Measurements from ENCODE around the gene NT5DC2.

NT5DC2 gene

DNA sequence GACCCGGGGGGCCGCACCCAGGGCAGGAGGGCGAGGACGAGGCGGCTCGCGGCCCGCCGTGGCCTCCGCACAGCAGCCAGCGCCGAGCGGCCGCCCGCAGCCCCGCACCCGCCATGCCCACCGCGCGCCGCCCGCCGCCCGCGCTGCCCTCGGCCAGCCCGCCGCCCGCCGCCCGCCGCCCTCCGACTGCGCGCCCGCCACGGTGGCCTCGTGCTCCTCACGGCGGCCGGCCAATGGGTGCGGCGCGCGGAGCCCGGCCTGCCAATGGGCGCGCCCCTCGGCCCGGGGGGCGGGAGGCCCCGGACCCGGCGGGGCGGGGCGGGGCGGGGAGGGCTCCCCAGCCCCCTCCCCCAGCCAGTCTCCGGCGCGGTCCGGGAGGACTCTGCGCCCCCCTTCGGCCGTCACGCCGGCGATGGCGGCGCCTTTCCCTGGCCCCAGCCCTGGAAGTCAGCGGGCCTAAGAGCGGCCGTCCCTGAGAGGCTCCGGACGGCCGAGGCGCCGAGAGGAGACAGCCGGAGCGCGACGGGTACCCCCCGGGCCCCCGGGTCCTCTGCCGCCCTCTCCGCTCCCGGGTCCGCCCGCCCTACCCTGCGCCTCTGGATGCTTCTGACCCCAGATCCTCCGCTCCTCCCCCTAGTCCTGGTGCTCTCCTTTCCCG, at the start of gene NT5DC2:
TSS of gene NT5DC2 (minus strand) at position 235 of the 658 bp plus-strand sequence. CDS start at position 115, 120 bp downstream.
- no peak for DNase-seq

DNA sequence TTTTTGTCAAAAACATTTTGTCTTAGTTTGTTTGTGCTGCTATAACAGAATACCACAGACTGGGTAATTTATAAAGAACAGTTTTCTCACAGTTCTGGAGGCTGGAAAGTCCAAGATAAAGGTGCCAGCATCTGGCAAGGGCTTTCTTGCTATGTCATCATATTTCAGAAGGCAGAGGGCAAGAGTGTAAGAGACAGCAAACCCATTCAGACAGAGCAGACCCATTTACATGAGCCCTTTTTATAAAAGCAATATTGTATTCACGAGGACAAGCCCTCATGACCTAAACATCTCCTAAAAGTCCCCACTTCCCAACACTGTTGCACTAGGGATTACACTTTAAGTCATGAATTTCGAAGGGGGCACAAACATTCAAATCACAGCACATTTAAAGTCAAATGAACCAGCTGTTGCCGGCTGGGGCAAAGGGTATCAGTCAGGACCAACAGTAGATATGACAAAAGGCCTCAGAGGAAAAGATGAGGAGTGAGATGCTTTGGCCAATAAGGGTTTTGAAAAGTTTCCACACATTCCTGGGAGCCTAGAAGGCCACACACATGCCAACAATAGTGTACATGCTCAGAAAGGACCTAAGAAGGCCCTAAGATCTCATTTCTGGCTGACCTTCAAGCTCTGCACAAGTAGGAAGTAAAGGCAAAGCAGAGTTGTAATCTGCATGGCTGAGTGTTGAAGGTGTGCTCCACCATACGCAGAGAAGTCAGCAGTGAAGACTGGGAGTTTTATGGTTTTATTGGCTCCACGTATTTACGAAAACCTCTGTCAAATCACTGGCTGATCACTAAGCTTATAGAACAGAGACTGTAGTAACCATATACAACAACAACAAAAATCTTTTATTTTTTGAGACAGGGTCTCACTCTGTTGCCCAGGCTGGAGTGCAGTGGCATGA, 40.7 kb upstream of the NT5DC2 start:
- DNase-seq, result no peak

DNA sequence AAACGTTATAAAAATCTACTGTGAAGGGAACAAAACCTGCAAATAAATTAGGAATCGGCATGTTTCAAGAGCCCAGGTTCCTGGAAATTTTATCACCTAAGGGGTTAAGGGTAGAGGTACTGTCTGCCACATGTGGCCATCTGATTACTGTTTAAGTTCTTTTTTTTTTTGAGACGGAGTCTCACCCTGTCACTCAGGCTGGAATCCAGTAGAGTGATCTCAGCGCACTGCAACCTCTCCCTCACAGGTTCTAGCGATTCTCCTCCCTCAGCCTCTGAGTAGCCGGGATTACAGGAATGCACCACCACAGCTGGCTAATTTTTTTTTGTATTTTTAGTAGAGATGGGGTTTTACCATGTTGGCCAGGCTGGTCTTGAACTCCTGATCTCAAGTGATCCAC, 38.6 kb upstream of the NT5DC2 start:
- no peak for DNase-seq

DNA sequence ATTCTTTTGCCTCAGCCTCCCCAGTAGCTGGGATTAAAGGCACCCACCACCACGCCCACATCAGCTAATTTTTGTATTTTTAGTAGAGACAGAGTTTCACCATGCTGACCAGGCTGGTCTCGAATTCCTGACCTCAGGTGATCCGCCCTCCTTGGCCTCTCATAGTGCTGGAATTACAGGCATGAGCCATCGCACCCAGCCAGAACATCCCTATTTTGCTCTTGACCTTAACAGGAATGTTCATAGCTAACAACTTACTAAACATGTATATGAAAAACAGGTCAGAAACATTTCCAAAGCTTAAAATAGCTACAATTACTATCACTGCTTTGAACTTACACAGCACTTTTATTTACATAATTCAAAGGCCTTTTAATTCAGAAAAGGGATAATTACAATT, 36.4 kb upstream of the NT5DC2 start:
- no peak for DNase-seq

DNA sequence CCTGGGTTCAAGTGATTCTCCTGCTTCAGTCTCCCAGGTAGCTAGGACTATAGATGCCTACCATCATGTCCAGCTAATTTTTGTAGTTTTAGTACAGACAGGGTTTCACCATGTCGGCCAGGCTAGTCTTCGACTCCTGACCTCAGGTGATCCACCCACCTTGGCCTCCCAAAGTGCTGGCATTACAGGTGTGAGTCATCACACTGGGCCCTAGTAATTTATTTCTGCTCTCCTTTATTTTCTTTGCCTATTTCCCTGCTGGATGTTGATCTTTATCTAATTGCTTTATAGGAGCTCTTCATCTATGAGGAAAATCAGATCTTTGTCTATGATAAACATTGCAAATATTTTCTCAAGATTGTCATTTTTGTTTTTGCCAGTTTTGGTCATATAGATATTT, 34.4 kb upstream of the NT5DC2 start:
- no peak for DNase-seq

DNA sequence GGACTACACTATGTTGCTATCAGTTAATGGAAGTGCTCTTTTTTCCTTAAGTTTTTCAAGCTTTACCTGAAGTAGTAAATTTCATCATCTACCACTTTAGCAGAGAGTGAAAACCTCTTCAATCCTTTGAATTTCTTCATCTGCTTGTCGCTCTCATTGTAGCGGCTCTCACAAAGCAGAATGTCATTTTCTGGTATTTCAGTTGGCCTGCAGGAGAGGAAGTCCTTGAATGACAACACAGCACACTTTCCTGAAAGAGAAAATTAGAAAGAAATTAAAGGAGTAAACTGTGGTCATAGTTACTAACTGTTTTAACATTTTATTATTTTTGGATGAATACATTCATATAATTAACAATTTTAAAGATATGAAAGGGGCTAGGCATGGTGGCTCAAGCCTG, 30.3 kb upstream of the NT5DC2 start:
- DNase-seq, result no peak

DNA sequence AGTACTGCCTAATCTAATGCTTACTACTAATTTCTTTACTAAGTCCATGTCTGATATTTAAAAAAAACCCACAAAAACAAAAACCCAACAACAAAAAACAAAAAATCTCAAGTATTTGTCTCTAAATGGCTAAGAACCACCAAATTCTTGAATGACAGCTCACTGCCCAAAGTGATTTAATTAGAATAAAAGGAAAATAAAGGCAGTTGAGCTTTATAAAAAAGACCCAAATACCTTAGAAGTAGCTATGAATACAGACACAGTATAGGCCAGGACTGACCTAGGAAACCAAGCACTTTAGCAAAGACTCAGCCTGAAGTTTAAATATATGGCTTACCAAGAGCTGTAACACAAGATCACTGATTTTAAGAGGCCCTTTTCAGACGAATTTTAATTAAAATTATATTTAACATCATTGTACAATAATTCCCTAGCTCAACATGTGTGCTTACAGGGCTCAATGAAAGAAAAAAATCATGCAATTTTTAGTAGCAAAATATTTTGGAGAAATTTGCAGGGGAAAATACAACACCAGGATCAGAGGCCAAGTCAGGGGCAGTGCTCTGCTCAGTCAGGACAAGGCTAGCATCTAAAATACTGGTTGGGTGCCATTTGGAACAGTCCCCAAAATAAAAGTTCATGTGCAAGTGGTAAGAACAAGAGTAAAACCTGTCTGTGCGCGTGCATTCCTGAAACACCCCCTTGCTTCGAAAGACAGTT, 27.5 kb upstream of the NT5DC2 start:
- no peak for DNase-seq

DNA sequence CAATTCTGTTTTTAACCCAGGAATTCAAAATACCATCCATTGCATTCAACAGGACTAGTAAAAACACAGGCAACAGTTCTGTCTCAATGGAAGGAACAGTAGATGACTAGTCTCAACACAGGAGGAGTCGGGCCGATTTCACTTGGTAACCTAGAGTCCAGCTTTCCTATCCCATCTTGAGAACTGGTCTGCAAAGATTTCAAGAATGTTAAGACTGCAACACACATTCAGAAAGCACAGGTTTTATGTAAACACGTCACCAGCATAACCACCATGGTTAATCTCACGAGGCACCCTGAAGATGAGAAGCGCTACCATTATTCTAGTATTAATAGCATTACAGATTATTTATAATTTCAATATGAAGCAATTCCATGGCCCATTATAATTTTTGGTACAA, 24.8 kb upstream of the NT5DC2 start:
- DNase-seq, result no peak

DNA sequence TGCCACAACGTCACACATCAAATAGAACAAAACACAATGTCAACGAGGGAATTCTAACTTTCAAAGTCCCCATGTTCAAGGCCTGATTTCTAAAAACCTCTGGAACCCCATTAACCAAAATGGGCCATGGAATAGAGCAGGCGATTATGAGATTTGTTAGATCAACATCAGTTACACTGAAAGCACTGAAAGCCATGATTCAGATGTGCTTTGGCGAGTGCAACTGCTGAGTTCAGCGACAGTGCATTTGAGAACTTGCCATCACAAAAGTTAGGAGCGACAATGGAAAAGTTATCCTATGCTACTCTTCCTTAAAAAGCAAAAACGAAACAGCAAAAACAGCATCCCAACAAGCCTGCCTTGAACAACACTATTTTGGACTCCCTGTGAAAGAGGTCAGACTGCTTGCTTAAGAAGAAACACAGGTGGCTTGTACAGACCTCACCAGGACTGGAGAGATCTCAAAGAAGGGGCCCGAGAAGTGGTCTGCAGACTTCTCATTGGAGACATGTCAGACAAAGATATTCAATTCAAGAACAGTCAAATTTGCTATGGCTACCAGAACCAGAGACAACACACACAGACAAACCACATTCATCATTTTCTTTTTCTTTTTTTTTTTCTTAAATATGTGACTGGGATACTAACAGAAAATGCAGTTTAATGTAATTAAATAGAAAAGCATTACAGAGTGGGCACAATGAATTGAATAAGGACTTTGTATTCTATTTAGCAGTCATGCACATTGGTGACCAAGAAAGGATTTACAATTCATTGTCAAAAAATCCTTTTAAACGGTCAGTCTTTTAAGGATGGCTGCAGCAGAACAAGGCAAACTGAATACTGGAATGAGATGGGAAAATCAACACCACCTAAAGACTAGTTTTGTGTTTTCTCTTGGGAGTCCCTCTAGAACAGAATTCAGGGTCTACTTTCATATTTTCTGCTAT, 23.6 kb upstream of the NT5DC2 start:
- DNase-seq, result no peak

DNA sequence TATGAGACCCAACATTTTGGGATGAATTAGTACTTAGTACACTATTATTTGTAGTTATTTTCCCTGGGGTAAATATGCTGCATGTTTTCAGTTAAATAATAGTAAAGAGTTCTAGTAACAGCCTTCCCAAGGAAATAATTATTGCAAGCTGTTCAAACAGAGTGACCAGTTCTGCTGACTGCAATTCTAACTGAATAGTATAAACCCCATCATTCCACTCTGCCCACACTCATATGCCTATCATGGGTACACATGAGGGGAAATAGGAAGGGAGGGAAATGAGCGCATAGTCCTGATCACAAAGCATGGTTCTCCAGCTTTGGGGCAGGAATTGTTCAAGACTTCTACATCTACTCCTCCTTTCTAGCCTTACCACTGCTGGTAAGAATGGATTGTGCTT, 21.4 kb upstream of the NT5DC2 start:
- DNase-seq, result no peak

DNA sequence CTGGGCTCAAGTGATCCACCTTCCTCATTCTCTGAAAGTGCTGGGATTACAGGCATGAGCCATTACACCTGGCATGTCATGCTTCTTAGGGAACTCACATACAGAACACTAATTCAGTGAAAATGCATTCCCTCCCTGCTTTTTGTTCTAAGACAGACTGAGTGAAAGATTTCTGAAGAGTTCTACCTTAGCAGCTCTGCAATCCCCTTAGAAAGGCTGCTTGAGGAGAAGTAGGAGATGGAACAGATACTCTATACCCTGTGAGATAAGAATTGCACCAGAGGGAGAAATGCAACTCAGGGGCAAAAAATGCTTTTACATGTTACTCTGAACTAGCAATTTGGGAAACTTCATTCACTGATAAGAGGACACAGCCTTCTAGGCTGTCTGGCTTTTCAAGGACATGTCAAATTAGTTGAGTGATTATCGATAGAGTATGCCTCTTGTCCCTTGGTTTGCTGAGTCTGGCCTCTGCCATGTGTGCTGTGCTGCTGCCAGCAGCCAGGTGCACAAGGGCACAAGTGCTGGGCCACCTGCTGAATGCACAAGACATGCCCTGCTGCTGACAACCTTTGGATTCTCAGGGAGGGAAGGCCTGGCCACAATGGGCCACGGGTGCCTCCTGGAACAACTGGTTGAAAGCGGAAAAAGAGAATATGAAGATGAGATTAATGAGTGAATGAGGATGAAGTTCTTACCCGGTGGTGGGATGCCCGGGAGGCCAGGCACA, 20.5 kb upstream of the NT5DC2 start:
- DNase-seq, result no peak

DNA sequence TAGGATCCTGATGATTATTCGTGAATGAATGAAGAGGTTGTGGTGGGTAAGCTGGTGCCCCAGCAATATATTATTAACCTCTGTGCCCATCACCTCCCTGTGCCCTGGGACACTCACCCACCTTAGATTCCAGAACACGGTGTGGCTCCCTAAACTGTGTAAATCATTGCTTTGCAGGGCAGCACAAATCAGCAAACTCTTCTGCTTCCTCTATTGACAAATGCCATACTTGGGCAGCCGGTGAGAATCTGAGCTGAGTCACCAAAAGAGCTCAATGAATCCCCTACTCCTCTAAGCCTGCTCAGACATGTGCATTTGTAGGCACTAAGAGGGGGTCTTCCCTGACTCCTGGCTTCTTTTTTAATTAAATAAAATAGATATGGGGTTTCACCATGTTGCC, 18.4 kb upstream of the NT5DC2 start:
- no peak for DNase-seq

DNA sequence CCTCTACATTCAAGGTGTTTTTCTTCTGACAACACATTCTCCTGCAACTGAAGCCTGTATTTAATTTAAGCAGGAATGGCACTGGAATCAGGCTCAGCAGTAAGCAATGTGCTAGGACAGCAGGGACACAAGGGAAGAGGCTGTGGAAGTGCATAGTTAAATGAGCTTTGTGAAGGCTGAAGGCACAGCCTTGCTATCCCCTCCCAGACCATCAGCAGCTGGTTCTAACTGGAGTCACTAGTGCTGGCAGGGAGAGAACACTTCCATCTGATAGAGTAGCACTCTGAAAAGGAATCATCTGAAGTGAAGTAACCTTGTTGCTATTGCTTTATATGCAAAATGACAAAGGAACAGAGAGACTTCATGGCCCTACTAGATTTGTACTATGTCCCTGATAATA, 17.5 kb upstream of the NT5DC2 start:
- DNase-seq, result no peak

DNA sequence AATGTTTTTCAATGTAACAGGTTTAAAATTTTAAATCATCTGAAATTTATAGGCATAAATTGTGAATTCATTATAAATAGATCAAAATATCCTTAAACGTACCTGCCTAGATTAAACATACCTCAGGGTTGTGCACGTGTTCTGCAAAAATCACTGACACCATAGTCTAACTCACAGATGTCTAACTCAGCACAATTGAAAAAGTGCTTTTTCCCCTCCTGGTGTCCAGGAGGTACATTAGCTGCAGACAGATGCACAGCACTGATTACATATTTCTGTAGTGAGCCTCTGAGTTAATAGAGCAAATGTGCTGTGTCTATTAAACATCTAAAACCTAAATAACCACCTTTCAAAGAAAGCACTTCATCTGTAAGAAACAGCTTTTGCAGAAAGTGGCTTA, 13.5 kb upstream of the NT5DC2 start:
- DNase-seq, result no peak

DNA sequence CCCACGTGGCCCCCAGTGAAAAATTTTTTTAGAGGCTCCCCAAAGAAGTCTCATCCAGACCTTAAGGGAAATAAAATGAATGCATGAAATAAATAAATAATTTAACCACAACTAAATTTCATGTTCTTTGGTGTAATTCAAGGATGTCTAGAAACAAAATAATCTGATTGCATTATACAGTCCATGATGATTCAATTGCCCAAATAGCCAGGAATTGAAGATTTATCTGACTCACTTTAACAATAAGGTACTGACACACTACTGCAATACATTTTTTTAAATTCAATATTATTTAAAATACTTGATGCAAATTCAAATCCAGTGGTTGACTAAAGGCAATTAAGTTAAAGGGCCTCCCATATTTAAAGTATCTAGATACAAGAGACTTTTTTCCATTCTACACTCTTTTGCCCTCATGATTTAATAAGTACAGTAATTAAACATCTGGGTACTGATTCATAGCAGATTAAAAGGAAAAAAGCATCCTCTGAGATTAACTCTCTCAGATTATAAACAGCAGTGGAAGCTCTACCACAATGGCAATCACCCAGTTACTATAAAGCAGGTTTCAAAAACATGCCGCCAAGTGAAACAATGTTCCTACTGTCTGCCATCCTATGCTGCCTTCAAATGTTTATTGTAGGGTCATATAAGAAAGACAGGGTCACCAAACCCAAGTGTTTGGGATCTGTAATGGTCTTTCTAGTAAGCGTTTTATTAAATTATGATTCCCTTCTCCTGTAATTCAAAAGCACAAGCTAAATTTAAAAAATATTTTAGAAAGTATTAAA, 12.6 kb upstream of the NT5DC2 start:
- DNase-seq, result no peak

DNA sequence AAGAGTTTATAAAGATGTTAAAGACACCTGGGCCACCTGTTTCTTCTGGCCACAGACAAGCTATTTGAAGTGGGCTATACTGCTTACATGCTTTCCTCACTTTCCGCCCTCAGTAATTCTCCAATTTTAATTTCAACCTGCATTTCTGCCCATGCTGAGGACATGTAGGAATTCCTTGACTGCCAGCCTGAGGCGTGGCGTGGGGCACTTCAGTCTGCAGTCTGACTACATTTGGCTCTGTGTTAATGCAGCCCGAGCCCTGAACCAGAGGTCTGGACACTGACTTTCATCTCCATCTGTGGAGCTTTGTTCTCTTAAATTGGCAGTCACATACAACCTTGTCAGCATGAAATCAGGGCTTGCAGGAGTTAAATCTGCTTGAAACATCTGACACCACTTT, 11.3 kb upstream of the NT5DC2 start:
- no peak for DNase-seq

DNA sequence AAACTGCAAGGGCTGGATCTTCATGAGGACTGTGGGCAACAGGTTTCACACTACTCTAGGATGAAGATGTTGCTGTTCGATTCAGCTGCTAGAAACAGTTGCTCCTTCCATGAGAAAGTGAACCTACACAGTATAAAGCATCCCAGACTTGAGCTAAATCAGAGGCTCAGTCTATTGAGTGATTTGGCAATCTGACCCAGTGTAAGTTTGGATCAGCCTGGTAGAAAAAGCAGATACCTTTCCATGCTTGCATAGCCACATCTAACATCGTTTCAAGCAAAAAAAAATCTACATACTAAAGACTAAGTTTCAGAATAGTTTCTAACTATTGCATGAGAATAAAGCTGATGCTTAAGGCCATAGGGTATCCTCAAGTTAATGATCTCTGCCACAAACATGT, 7.4 kb upstream of the NT5DC2 start:
- no peak for DNase-seq

DNA sequence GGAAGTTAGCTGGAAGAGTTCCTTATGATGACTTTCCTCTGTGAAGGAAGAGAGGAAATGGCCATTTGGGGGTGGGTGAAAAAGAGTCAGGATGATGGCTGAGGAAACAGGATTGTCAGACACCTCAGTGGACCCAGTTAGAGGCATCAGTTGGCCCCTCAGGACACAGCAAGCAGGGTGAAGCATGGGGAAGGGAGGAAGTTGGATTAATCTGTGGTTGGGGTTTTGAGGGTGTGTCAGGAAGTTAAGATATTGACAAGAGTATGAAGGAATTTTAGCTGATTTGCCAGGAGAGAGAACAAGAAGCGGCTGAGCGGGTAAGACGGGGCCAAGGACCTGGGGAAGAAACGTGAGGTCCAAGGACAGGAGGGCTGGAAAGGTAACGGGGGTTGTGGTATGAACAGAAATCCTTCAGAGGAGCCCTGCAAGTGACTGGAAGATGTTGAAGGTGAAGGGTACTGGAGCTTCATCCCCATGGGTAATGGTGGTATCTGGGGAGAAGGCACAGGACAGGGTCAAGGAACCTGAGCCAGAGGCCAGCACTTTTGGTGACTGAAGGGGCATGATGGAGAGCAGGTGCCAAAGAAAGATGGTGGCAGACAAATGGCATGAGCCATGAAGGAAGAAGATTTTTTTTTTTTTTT, 5.5 kb upstream of the NT5DC2 start:
- DNase-seq, result no peak

DNA sequence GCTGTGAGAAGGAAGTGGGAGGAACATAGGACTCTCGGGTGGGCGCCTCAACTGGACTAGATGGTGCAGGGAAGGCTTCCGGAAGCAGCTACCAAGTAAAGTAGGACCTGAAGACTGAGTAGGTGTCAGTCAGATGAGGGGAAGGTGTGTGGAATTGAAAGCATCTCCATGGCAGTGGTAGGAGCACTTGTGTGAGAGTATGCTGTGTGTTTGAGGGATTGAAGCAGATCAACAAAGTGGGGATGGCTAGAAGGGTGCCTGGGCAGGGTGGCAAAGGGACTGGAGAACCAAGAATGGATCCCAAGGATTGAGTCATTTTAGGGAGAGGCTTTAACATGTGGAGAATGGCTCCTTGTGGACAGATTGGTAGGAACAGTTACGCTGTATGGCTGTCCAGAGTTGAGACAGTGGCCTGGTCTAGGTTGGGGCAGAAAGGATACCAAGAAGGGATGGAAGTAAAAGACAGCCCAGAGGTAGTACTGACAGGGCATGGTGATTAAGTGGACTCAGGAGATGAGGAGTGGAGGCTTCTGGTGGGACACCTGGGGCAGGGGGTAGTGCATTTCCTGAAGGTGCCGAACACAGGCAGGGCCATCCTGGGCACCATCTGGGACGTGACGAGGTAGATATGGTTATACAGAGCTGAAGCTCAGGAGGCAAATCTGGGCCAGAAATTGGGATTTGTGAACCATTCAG, 4.2 kb upstream of the NT5DC2 start:
- DNase-seq, result no peak

DNA sequence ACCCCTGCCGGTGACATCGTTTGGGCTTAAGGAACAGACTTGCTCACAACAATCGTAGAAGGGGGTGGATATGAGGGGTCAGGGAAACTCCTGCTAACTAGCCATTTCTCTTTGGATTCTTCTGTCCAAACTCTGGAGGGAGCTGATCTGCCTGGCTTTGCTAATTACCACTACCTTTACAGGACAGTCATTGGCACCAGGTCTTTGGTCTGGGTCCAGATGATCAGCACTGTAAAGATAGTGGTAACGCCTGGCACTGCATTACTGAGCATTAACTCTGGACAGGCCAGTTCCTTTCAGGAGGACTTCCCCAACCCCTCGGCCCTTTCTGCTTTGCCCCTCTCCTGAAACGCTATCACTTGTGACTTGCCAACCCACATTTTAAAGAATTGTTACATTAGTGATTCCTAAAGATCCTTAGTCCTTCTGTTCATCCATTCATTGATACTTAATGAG, 3.5 kb upstream of the NT5DC2 start:
- no peak for DNase-seq

Measured in SHP77 treated with DMSO at 0.1 percent for 48 hours (cell line).